Activated B cell treated with CpG ODN at 0.5 μM for 24 hours (primary cell): ENCODE measurements around the gene YJEFN3. TPM values are rescaled to one million over a fixed set of nuclear protein-coding genes. Genes with fewer than 3 reads are reported as not detected.

Source experiments
- ATAC-seq: fragments of 200-7000 bp; cut with Tn5 transposase; one replicate; pipeline ENCODE4 v1.10.0; 2021; ENCODE audit warnings: low read depth, mild to moderate bottlenecking, moderate library complexity
- CTCF ChIA-PET: fragments of 350-600 bp; sonication (Branson Sonifier 250); formaldehyde crosslinking; loops from one replicate; lab custom pipeline; 2021; ENCODE audit warnings: antibody characterized with exemption; lab: Charles Lee
- POLR2A ChIA-PET: fragments of 350-600 bp; sonication (Branson Sonifier 250); formaldehyde crosslinking; loops from one replicate; lab custom pipeline; 2021; ENCODE audit warnings: antibody characterized with exemption; lab: Charles Lee
- DNase-seq: peaks from one replicate; pipeline ENCODE4 v3.0.0; 2022
- H3K27ac Mint-ChIP-seq: one replicate; pipeline ENCODE4 v1.8.0; 2020; ENCODE audit warnings: mixed read lengths
- H3K27me3 Mint-ChIP-seq: one replicate; pipeline ENCODE4 v1.8.0; 2021; ENCODE audit warnings: mixed read lengths
- H3K36me3 Mint-ChIP-seq: one replicate; pipeline ENCODE4 v1.8.0; 2021; ENCODE audit warnings: low read depth, mixed read lengths
- H3K4me1 Mint-ChIP-seq: one replicate; pipeline ENCODE4 v1.8.0; 2021; ENCODE audit warnings: mixed read lengths
- H3K4me3 Mint-ChIP-seq: one replicate; pipeline ENCODE4 v1.8.0; 2020; ENCODE audit warnings: mild to moderate bottlenecking, mixed read lengths
- H3K9me3 Mint-ChIP-seq: one replicate; pipeline ENCODE4 v1.8.0; 2020; ENCODE audit warnings: mixed read lengths
- intact Hi-C: fragments of 100-400 bp; cut with micrococcal nuclease; formaldehyde crosslinking; loops from one replicate; pipeline ENCODE4 v1.15.1; 2024
- total RNA-seq: library from RNA; stranded (reverse); gene quantifications from 2 replicates; pipeline ENCODE4 v1.2.3, GENCODE V29; 2022
- TF ChIP-seq, protein P1 (sequence below): fragments of 200-600 bp; IDR thresholded peaks from one replicate; pipeline ENCODE4 v1.8.0; 2022; ENCODE audit warnings: antibody characterized with exemption, mild to moderate bottlenecking

YJEFN3 gene
- total RNA-seq, 1 donor from 2014 or later, result 9.1 TPM

- H3K27ac Mint-ChIP-seq, result no peak overlapping the region
- intact Hi-C loops, result no loop called here
- peaks cover 30% of the 10 kb centered on the region for H3K4me1 Mint-ChIP-seq
- H3K9me3 Mint-ChIP-seq, result no peaks in the 10 kb centered on the region
- ATAC-seq (no peak), DNase-seq (no peak)
- H3K27me3 Mint-ChIP-seq, result peaks cover 15% of the 10 kb centered on the region
- no peaks in the 10 kb centered on the region for H3K36me3 Mint-ChIP-seq
- ChIA-PET POLR2A (no interaction called here), CTCF (interaction anchor here (2.0 kb wide), 1 partner anchor 107 kb away, joined by 5 read pairs; the partner anchor contains the start of gene GMIP)
- TF ChIP-seq, protein P1, sequence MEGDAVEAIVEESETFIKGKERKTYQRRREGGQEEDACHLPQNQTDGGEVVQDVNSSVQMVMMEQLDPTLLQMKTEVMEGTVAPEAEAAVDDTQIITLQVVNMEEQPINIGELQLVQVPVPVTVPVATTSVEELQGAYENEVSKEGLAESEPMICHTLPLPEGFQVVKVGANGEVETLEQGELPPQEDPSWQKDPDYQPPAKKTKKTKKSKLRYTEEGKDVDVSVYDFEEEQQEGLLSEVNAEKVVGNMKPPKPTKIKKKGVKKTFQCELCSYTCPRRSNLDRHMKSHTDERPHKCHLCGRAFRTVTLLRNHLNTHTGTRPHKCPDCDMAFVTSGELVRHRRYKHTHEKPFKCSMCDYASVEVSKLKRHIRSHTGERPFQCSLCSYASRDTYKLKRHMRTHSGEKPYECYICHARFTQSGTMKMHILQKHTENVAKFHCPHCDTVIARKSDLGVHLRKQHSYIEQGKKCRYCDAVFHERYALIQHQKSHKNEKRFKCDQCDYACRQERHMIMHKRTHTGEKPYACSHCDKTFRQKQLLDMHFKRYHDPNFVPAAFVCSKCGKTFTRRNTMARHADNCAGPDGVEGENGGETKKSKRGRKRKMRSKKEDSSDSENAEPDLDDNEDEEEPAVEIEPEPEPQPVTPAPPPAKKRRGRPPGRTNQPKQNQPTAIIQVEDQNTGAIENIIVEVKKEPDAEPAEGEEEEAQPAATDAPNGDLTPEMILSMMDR, result no peak
- H3K4me3 Mint-ChIP-seq, result peak overlapping the region; percentile 48
Observed at GRCh38 chr19:19537075-19538048, 8.7 kb downstream of the YJEFN3 start.

DNA sequence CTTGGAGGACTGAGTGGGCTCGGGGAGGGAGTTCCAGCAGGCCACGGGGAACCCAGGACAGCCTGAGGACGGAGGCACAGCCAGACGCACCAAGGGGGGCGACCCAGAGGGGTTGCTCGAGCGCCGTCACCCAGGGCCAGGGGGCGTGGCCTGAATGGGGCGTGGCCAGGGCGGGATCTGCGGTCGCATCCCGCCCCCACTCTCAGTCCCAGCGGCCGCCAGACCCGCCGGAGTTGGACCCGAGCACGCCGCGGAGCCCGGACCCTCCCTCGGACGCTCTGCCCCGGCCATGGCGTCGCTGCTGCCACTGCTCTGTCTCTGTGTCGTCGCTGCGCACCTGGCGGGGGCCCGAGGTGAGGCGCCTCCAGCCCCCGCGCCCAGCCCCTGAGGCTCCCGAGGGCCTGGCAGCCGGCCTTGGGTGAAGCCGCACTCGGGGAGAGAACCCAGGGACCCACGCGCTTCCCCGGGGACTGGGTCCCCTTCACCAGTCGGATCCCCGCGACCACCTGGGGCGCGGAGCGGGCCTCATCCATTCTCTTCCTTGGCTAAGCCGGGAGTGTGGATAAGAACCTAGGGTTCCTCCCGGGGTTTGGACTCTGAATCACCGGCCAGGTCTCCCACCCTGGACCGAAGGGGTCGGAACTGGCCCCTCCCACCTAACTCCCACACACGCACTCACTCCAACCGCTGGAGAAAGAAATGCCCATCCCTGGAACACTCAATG, 9.5 kb downstream of the YJEFN3 start, which contains the start of gene CILP2:
Gene CILP2, plus strand, starts transcription at position 205 of the 724 bp plus-strand sequence. Its CDS starts 85 bp downstream, at position 290.
- CTCF ChIA-PET, result interaction anchor here (2.0 kb wide), 1 partner anchor 106 kb away, joined by 5 read pairs; the partner anchor contains the start of gene GMIP
- TF ChIP-seq, protein P1, result no peak
- peak; percentile 50 for DNase-seq
- no peaks in the 10 kb centered on the region for H3K36me3 Mint-ChIP-seq
- POLR2A ChIA-PET, result interaction anchor here (0.8 kb wide), 1 partner anchor 34 kb away, joined by 10 read pairs; no protein-coding TSS in a partner anchor
- H3K4me3 Mint-ChIP-seq, result peak within 1 kb of the TSS; percentile 49
- peaks cover 18% of the 10 kb centered on the region for H3K27me3 Mint-ChIP-seq
- H3K27ac Mint-ChIP-seq, result no peak within 1 kb of the TSS
- intact Hi-C loops, result no loop called here
- peaks cover 28% of the 10 kb centered on the region for H3K4me1 Mint-ChIP-seq
- no peaks in the 10 kb centered on the region for H3K9me3 Mint-ChIP-seq
- ATAC-seq, result peak; percentile 20

DNA sequence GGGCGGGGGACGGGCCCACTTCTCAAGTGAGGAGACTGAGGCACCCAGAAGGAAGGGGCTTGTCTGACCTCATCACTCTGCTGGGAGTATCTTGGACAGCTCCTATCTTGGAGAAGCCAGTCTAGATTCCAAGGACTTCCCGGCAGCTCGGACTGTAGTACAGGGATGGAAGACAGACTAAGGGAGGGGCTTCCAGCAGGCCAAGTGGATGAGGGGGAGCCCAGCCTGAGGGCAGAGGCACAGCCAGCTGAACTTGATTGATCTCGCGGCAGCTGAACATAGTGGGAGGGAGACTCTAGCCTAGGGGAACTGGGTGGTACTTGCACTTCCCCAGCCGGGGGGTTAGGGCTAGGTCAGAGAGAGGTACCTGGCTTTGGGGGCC, 10.1 kb downstream of the YJEFN3 start:
- Mint-ChIP-seq H3K9me3 (no peaks in the 10 kb centered on the region), H3K36me3 (no peaks in the 10 kb centered on the region), H3K4me3 (peak overlapping the region; percentile 49), H3K27me3 (peaks cover 20% of the 10 kb centered on the region), H3K27ac (no peak overlapping the region), H3K4me1 (peaks cover 28% of the 10 kb centered on the region)
- TF ChIP-seq, protein P1, result no peak
- intact Hi-C loops, result no loop called here
- ChIA-PET POLR2A (interaction anchor here (0.6 to 0.8 kb wide), 4 partner anchors 34 to 886 kb away, joined by 4 to 13 read pairs (median 7); no protein-coding TSS in a partner anchor), CTCF (interaction anchor here (2.0 kb wide), 1 partner anchor 105 kb away, joined by 5 read pairs; the partner anchor contains the start of gene GMIP)
- no peak for ATAC-seq
- DNase-seq, result no peak

DNA sequence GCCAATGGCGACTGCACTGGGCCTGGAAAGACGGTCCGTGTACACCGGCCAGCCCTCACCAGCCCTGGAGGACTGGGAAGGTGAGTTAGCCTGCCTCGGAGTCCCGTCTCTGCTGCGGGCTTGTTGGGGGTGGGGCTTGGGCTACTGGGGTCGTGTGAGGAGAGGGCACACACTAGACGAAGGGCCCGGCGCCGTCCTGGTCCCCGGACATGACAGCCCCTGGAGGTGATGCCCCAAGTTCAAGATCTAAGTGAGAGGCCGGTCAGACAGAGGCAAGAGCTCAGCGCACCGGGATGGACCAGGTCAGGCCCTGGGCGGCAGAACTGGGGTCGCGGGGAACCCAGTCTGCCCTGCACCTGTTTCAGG, 11.0 kb downstream of the YJEFN3 start:
- intact Hi-C loops, result loop anchor here (5.0 kb wide), 1 partner anchor 58 kb away; no protein-coding TSS in a partner anchor
- Mint-ChIP-seq H3K27ac (no peak overlapping the region), H3K9me3 (no peaks in the 10 kb centered on the region), H3K27me3 (peaks cover 20% of the 10 kb centered on the region), H3K4me1 (peaks cover 28% of the 10 kb centered on the region), H3K36me3 (no peaks in the 10 kb centered on the region), H3K4me3 (no peak overlapping the region)
- CTCF ChIA-PET, result interaction anchor here (2.0 kb wide), 1 partner anchor 104 kb away, joined by 5 read pairs; the partner anchor contains the start of gene GMIP
- DNase-seq (no peak), ATAC-seq (no peak)
- POLR2A ChIA-PET, result interaction anchor here (0.7 to 1.5 kb wide), 2 partner anchors 59 to 62 kb away, joined by 4 to 7 read pairs; no protein-coding TSS in a partner anchor
- TF ChIP-seq, protein P1, result no peak
